HepG2 (cell line): ENCODE results near the gene HABP4.

Experiments used
- ARNT ChIP-seq: fragments of 450-650 bp; IDR thresholded peaks from 2 replicates; pipeline ENCODE4 v1.6.1; 2017
- SAFB2 ChIP-seq: sonication (generic); formaldehyde crosslinking; IDR thresholded peaks from 2 replicates; pipeline ENCODE4 v1.5.1; 2020; ENCODE audit warnings: missing genetic modification reagents, low read depth, mild to moderate bottlenecking, borderline replicate concordance
- SIN3A ChIP-seq: IDR thresholded peaks from 2 replicates; pipeline ENCODE4 v1.6.1; 2011; ENCODE audit warnings: low read depth, mild to moderate bottlenecking, control low read depth, low read length, borderline replicate concordance

- TF ChIP-seq SAFB2 (CRISPR knock-in tag) (no peak), ARNT (no peak), SIN3A (no peak)
Measured at GRCh38 chr9:96493757-96494156, 43.8 kb downstream of the HABP4 start.
